ENCODE measurements around the gene SLIT1.
"Not testable (repeated sequence)": the region's sequence is repeated elsewhere in the genome, so short reads cannot be mapped to it uniquely, and the experiment has no call there.

The SLIT1 gene

DNA sequence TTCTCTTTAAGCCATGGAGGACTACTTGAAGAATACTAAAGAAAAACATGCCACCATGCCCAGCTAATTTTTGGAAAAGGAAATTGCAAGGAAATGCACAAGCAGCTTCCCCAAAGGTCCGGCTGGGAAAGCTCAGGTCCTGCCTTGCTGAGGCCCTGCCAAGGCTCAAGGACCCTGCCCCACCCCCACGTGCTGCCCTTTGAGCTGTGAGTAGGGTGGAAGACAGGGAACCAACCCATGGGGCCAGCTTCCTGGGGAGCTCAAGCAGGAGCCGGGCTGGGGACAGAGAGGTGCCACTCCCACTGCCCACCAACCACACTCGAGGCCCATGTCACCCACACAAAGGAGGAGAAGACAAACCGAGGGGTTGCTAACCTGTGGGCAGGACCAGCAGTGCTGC, 78.2 kb downstream of the SLIT1 start:
- no peak for DNase-seq (ENCODE audit: low spot score)

DNA sequence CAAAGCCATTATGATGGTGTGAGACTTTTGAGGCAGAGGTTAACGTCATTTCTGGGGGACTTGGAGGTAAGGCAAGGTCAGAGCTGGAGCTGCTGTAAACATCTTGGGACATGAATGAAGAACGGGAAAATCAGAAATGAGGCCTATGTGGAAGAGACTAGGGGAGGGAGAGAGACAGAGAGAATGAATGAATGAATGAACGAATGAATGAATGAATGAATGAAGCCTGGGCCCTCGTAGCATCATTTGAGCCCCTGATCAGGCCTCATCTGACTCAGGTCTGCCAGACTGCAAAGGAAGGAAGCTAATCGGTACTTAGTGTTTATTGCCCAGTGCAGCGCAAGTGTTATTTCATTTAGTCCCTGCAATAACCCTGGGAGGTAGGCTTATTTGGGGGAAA, 79.6 kb downstream of the SLIT1 start:
- DNase-seq (ENCODE audit: low spot score): no peak

DNA sequence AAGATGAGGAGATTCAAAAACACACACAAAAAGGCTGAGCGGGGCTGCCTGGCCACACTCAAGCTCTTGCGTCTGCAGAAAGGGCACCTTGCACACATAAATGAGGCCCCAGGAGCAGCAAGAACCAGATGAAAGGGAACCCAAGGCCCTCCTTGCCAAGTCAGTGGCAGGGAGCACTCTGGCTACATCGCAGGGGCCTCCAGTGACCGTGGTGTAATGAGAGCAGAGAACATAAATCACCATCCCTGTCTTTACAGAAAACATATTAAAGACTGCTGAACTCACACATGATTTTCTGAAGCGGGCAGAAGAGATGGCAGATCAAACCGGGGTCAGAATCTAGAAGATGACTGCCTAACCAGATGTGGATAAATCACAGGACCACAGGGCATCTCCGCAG, 80.5 kb downstream of the SLIT1 start:
- DNase-seq (ENCODE audit: low spot score): no peak

DNA sequence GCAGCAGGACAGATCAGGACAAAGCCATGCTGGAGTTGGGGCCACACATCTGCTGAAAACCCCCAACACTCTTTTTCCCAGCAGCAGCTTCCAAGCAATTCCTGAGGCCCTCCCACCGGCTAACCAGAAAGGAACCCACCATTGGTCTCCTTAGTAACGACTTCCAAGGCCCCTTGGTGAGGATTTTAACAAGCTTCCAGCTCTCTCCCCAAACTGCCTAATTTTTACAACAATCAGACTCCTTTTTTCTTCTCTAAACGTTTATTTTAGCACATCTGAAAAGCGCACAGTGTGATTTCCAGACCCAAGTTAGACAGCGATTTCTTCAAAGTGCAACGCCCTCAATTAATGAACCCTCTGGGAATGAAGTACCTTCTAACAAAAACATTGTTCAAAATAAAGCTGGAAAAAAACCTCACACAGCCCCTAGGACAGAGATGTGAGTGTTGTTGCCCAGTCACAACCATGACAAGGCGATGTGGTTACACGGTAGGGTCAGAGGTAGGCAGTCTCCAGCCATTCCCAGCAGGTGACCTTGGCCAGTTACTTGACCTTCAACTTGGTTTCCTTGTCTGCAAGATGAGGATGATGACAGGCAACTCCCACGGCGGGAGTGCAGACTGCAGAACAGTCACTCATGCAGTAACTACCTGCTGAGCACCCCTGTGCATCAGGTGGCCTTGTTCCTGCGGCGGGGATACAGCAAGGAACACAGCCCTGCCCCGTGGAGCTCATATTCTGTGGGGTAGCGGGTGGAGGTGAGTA, 82.3 kb downstream of the SLIT1 start:
- DNase-seq (ENCODE audit: low spot score): no peak

DNA sequence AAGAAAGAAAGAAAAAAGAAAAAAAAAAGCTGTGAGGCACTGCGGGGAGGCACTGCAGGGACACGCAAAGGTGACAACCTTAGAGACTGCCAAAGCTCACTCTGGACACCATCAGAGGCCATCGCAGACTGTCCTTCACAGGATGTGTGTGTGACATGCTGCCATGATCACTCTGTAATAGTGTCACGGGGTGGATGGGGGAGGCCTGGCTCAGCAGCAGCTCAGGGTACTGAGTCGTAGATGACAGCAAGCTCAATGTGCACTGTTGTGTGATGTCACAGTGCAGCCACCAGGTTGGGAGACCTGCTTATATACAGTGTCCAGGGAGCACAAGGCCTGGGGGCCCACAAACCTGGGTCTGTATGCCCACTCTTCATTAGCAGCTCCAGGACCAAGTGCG, 83.3 kb downstream of the SLIT1 start:
- no peak for DNase-seq (ENCODE audit: low spot score)

DNA sequence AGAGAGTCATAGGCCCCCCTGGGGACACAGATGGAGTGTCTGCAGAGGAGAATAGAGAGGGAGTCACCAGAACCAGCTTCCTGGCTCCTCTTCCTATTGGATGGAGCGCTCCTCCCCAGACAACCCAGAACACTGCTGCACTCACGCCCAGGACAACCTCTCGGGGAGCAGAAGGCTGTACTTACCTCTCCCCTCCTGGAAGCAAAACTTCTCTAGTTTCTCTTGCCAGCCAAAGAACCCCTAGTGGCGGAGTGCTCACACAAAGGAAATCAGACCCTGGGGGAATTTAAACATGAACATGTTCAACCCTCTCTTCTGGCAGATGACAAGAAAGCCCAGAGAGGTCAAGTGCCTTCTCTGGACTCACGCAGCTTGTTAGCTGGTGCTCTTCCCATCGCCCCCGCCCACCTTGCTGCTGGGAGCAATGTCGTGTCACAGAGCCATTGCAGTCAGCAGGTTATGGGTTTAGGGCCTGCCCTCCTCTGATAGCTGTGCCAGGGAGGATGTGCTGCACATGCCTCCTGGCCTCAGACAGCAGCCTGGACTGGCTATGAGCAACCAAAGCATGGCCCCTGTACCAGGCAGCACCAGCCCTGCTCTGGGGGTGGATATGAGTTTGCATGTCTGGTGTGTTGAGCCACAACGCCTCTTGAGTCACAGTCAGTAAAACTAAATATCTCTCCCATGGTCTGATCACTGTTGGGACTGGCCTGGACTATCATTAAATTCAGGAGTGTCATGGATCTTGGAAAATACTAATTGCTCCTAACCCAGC, 84.4 kb downstream of the SLIT1 start:
- DNase-seq (ENCODE audit: low spot score): no peak

DNA sequence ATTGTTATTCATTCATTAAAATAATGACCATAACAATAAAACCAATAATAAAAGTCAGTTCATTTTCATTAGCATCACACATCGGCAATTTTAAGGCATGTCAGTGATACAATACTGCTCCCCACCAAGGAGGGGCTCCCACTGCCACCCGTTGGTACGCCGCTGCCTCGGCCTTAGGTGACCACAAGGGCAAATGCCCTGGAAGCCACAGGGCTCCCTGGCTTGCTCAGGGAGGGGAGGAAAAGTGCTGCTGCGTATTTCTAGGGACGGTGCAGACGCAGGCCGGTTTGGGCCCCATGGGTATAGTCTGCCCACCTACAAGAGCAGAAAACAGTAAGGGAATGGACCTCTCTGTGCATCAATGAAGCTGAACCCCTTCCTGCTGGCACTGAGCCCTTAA, 85.1 kb downstream of the SLIT1 start:
- no peak for DNase-seq (ENCODE audit: low spot score)

DNA sequence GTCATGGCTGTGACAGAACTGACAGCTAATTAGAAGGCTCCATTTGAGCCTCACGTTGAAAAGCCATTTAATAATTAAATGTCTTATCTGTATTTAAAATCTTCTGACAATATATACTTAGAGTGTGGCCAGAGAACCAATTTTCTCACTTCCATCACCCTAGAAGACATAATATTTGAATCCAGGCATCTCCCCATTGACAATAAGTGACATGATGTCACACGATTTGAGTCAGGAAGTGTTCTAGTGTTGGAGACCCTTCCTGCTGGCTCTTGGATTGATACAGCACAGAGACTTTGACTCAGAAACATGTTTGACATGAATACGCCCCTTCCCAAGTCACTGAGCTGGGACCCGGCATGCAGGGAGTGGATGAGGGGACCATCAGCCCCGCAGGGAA, 85.9 kb downstream of the SLIT1 start:
- DNase-seq (ENCODE audit: low spot score): no peak

DNA sequence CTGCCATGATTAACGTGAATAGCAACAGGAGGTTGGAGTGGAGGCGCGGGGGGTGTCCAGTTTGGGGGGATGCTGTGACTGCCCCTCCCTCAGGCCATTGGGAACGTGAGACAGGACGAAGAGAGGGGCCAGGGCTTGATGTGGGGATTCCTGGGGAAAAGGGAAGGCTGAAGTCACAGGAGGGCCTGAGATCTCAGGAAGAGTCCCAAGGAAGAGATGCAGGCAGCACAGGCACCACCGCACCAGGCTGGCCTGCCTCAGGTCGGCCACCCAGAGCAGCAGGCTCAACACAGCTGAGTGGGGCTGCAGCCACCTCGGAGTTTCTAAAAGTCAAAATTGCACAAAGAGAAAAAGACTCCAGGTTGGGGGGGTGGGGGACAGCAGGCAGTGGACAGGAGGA, 86.7 kb downstream of the SLIT1 start:
- DNase-seq (ENCODE audit: low spot score): no peak

DNA sequence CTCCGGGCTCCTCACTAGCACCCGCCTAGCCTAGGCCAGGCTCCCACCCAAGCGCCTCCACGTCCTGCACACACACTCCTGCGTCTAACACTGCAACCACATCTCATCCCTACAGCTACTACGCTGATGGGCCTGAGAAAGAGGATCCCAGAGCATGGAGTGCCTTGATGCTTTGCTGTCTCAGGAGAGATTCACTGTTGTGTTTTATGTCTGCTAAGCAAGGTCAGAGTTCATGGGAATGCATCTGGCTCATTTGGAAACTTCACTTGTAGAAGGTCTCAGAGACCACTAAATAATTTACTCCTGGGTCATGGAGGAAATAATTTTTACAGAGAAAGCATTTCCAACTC, 88.7 kb downstream of the SLIT1 start:
- DNase-seq (ENCODE audit: low spot score): no peak

DNA sequence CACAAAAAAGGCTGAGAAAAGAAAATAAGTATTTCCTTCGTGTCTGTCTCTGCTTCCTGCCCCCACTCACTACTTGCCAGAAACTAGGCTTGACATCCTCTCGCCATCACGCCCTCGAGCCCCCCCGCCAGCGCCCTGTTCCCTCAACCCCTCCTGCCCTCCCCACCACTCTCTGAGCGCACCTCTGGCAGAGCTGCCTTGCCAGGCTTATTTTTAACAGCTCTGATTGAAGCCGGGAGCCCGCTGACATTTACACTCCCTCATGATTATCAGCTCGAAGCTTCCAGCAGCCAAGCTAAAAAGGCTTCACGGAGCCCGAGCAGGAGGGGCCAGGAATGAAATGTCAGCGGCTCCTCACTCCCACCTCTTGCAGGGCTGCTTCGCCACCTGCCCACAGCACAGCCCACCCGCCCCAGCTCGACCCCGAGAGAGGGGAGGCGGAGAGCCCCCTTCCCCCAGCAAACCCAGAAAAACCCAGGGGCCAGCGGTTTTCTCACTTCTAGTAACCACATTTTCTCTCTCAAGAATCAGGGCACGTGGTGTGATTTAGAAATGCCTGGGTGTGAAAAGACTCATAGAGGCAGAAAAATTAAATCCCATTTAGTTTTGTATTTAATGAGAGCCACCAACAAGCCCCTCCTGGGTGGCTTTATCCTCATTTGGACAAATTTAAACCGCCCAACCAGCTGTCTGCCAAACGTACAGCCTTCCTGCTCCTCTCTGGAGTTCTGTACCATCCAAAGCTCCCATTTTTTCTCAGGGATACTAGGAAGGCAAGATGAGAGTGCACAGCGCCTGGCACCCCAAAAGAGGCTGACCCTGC, 89.3 kb downstream of the SLIT1 start:
- DNase-seq (ENCODE audit: low spot score): no peak

DNA sequence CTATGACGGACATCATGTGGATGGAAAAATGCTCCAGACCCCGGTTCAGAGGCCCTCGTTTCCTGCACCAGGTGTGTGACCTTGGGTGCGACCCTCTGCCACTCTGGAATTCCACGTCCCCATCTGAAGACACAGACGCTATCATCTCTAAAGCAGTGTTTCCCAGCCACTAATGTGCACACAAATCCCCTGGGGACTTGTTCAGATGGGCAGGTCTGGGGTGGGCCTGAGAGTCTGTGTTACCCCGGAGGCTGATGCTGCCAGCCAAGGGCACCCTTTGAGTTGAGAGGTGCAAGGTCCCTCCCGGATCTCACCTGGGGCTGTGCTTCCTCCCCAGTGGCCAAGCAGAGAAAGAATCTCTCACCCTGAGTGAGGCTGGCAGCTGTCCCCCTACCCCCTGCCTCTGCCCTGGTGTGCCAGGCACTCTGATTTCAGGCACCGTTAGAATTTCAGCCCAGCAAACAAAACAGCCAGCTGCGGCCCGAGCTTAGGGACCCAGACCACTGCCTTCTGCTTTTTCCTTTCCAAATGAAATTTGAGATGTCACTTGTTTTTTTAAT, 90.0 kb downstream of the SLIT1 start:
- DNase-seq (ENCODE audit: low spot score): no peak

DNA sequence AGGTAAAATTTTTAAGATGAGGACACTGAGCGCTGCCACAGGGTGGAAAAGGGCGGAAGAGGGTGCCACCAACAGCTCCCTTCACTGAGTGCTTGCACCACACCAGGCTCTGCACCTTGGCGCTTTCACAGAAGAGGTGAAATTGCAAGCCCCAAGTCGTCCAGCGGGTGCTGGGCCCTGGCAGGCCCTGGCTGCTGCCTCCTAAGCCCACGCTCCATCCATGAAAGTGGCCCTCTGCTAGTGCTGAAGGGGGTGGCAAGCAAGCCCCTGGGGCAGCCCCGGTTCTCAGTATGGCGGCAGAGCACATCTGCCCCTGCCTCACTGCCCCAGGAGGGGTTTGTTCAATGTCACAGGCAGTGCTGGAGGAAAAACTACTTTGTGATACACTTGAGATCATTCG, 95.1 kb downstream of the SLIT1 start:
- no peak for DNase-seq (ENCODE audit: low spot score)

DNA sequence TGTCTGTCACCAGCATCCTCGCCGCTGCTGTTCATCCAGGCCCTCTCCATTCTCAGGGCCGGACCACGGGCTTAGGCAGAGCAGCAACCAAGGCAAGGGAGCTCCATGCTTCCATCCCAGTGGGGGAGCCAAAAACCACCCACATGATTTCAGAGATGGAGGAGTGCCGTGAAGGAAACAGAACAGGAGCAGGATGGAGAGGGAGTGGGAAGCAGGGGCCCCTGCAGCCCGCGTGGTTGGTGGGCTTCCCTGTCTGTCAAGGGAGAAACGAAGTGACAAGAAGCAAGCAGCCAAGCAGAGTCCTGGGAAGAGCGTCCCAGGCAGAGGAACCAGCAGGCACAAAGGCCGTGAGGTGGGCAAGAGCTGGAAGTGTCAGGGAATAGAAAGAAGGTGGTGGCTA, 95.7 kb downstream of the SLIT1 start:
- no peak for DNase-seq (ENCODE audit: low spot score)

DNA sequence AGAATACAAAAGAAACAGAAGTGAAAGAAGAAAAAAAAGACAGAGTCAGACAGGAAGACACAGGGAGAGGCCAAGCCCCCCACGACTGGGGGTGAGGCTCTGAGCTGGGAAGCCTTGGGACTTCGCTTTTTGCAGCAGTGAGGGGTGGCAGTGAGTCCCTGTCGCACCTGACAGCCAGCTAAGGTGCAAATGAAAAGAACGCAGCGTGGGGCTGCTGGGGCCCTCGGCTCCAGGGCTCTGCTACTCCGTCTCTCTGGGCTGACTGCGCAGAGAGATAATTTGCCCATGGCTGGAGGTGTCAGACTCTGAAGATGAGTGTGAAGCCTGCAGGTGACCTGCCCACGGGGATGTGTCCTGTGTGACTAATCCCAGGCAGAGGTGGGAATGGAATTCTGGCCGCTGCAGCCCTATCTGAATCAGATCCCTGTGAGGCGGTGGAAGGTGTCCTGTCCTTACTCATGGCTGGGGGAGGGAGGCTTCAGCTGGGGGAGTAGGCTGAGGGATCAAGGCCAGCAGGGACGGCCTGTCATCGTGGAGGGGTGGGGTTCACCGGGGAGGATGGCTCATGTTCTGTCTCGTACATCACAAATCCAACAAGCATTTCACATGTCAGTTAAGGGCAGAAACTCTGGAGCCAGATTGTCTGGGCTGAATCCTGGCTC, 96.4 kb downstream of the SLIT1 start:
- no peak for DNase-seq (ENCODE audit: low spot score)

DNA sequence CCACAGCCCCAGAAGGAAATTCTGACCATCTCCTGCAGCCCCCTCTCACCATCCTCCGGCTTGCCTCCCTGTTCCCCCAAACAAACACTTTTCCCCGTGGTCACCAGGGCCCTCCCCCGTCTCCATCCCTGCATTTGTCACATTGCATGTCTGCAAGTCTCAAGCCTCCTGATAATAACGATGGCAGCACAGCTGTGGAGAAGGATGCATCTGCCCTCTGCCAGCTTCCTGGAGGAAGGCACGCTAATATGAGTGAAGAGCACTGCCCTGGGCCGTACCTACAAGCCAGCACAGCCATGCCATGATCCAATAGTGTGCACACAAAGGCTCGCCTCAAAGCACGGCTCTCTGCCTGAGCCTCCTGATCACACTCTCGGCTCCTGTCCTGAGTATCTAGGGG, 98.5 kb downstream of the SLIT1 start:
- DNase-seq (ENCODE audit: low spot score): no peak

DNA sequence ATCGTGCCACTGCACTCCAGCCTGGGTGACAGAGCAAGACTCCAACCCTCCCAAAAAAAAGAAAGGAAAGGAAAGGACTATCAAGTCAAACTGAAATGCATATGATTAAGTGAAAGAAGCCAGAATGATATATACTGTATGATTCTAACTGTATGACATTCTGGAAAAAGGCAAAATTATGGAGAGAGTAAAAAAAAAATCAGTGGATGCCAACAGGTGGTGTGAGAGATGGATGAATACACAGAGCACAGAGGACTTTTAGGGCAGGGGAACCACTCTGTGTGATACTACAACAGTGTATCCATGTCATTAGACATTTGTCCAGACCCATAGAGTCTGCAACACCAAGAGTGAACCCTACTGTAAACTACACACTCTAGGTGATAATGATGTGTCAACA, 99.2 kb downstream of the SLIT1 start:
- DNase-seq (ENCODE audit: low spot score): no peak

DNA sequence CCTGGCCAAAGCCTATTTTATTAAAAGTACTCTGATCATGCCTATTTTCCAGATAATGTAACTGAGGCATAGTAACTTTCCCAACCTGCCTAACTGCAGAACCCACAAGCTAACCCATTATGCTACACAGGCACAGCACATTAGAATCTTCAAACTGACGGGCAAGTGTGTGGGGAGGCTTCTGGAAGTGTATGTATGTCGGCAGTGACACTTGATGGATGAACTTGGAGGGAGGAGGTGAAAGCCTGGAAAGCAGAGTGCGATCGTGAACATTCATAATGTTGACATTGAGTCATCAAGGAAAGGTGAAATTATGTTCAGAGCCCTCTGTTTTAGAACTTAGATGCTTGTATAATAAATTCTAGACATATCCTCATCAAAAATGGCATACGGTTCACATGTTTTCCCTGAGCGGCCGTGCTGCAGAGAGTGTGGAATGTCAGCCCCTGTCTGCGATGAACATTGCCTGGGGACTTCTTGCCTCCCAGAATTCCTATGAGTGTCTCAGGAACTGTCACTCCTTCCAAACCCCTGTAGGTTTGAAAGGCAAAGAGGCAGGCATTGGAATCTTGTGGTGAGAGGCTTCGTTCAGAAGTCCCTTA, 102.4 kb downstream of the SLIT1 start:
- DNase-seq (ENCODE audit: low spot score): no peak

DNA sequence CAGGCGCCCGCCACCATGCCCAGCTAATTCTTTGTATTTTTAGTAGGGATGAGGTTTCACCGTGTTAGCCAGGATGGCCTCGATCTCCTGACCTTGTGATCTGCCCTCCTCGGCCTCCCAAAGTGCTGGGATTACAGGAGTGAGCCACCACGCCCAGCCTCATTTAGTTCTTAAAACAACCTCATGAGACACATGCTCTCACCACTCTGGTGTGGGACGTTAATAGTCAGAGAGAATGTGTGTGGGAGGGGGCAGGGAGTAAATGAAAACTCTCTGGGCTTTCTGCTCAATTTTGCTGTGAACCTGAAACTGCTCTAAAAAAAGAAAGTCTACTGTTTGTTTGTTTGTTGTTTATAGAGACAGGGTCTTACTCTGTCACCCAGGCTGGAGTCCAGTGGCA, 103.2 kb downstream of the SLIT1 start:
- not testable (repeated sequence) for DNase-seq (ENCODE audit: low spot score)

DNA sequence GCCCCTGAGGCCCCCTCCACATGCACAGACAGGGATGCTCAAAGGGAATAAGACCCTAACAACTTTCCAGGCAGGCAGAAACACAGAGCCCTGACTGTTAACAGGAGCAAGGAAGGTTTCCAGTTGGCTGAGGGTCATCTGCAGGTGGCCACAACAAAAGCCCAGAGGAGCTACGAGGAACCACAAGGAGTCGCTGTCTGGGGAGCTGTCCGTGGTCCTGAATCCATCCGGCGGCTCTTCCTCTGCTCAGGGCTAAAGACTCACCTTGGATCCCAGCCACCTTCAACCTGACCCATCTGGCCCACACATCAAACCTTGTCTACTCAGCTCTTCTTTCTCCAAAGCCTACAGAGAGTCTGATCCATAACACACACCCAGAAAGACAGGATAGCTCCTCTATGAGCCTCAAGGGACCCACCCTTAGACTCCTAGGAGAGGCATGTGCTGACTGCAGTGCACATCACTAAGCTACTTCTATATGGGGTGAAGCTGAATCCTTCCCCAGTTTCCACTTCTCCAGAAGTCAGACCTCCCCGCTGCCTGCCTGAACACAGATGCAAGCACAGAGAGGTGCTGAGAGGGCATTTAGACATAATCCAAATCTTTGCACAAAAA, 104.0 kb downstream of the SLIT1 start:
- peak; percentile 8 for DNase-seq (ENCODE audit: low spot score)
